Astrocyte (in vitro differentiated cells and primary cell): Measurements from ENCODE around the gene ZNF444.

Experiments
- EZH2 ChIP-seq: IDR thresholded peaks from 2 replicates; pipeline ENCODE4 v1.6.1; 2012; ENCODE audit warnings: mild to moderate bottlenecking, low read length, inconsistent platforms; ENCODE audit not compliant: insufficient read depth
- TF ChIP-seq, protein P1 (sequence below): IDR thresholded peaks from 2 replicates; pipeline ENCODE4 v1.5.1; 2011; ENCODE audit warnings: low read depth, mild to moderate bottlenecking, inconsistent platforms, low read length, moderate library complexity; ENCODE audit not compliant: insufficient read depth

DNA sequence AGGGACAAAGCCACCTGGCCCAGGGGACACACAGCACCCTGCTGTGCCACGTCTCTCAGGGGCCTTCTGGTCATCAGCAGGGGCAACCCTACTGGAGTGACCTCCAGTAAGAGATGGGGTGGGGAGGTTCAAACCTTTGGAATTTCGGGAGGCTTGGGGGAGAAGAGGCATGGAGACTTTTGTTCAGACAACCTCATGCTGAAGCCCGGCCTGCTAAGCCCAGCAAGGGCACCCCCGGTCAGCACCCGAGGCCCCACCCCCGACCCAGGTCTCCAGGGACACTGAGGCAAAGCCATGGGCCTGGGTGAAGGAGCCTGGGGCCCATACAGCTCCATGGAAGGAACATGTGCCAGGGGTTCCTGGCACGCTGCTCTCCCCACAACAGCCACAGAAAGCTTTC, 43.3 kb upstream of the ZNF444 start:
- TF ChIP-seq, protein P1, sequence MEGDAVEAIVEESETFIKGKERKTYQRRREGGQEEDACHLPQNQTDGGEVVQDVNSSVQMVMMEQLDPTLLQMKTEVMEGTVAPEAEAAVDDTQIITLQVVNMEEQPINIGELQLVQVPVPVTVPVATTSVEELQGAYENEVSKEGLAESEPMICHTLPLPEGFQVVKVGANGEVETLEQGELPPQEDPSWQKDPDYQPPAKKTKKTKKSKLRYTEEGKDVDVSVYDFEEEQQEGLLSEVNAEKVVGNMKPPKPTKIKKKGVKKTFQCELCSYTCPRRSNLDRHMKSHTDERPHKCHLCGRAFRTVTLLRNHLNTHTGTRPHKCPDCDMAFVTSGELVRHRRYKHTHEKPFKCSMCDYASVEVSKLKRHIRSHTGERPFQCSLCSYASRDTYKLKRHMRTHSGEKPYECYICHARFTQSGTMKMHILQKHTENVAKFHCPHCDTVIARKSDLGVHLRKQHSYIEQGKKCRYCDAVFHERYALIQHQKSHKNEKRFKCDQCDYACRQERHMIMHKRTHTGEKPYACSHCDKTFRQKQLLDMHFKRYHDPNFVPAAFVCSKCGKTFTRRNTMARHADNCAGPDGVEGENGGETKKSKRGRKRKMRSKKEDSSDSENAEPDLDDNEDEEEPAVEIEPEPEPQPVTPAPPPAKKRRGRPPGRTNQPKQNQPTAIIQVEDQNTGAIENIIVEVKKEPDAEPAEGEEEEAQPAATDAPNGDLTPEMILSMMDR = no peak
- TF ChIP-seq EZH2 = no peak
